GM18873 (cell line): ENCODE measurements around the gene DUOXA2.
"Not testable (repeated sequence)": the region's sequence is repeated elsewhere in the genome, so short reads cannot be mapped to it uniquely, and the experiment has no call there.

Source experiments
- ATAC-seq: cut with Tn5 transposase; IDR thresholded peaks from one replicate; pipeline ENCODE4 v1.9.1; 2021; ENCODE audit warnings: mild to moderate bottlenecking, moderate library complexity, moderate number of reproducible peaks; ENCODE audit not compliant: unreplicated experiment, low FRiP score

The DUOXA2 gene

DNA sequence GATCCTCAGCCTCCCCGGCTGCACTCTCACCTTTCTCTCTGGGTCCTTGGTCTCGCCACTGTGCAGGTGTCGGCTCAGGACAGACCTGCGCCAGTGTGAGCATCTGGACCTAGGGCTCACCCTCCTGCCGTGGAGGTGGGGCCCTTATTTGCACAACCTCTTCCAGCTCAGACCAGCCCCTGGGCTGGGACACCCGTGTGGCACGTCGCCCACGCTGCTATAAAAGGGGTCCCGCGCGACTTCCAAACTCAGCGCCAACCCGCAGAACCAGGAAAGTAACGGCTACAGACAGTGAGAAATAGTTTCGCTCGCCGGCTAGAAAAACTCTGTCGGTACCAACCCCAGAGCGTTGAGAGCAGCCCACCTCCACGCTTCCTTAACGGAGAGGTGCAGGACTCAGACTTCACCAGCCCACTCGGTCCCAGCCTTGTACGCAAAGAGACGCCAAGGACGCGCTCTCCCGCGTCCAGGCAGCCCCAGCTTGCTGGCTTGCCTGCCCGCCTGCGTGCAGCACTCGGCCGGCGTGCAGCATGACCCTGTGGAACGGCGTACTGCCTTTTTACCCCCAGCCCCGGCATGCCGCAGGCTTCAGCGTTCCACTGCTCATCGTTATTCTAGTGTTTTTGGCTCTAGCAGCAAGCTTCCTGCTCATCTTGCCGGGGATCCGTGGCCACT lies at the start of gene DUOXA2, which contains the start of gene DUOX2:
Gene DUOXA2 (plus strand): TSS at position 251 of the 675 bp plus-strand sequence. CDS start 280 bp downstream, at position 531.
Gene DUOX2 (minus strand): TSS at position 97 of the 675 bp plus-strand sequence. CDS start 761 bp downstream, outside the sequence.
- no peak for ATAC-seq

DNA sequence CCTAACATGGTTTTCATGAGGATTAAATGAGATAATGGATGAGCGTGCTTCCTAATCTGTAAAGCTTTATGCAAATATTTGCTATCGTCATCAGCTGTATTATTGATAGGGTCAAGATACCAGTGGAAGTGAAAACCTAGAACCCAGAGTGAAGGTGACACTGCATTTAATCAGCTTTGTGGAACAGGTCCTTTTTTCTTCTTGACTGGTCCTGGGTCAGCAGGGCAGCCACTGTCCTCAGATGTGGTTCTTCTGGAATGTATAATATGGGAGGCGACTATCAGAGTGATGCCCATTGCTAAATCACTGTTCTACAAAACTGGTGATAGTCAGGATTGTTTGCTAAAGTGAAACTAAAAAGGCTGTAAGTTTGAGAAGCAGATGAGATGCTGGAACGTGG lies 49.7 kb upstream of the DUOXA2 start:
- no peak for ATAC-seq

DNA sequence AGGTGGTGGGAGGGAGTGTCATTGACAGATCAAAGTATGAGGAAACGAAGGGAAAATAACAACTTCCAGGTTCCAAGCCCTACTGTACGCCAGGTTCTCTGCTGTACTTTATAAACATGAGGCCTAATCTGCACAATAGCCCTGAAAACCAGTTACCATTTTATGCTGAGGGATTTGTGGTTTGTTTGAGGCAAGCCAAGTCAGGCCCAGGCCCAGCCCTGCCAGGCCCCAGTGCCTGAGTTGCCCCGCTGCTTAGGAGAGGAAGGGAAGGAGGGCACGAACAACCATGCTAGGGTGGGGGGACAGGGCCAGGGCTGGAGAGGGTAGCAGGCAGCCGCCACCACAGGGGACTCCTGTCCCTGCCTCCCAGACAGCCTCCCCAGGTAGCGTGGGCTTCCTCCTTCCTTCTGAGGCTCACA lies 44.2 kb upstream of the DUOXA2 start:
- not testable (repeated sequence) for ATAC-seq

DNA sequence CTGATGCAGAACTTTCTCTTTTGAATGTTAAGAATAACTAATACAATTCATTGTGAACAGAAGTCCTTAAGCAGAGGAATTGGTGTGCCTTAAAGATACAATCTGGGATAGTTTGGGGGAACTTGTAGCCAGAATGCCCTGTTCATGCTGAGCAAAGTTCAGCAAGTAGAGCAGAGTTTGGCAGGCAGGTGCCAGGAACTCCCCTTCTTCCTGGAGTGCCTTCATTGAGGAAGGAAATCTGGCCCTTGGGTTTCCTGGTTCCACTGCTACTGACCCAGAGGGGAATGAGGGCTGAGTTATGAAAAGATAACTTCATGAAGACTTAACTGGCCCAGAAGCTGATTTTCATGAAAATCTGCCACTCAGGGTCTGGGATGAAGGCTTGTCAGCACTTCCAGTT lies 40.5 kb upstream of the DUOXA2 start:
- ATAC-seq, result not testable (repeated sequence)

DNA sequence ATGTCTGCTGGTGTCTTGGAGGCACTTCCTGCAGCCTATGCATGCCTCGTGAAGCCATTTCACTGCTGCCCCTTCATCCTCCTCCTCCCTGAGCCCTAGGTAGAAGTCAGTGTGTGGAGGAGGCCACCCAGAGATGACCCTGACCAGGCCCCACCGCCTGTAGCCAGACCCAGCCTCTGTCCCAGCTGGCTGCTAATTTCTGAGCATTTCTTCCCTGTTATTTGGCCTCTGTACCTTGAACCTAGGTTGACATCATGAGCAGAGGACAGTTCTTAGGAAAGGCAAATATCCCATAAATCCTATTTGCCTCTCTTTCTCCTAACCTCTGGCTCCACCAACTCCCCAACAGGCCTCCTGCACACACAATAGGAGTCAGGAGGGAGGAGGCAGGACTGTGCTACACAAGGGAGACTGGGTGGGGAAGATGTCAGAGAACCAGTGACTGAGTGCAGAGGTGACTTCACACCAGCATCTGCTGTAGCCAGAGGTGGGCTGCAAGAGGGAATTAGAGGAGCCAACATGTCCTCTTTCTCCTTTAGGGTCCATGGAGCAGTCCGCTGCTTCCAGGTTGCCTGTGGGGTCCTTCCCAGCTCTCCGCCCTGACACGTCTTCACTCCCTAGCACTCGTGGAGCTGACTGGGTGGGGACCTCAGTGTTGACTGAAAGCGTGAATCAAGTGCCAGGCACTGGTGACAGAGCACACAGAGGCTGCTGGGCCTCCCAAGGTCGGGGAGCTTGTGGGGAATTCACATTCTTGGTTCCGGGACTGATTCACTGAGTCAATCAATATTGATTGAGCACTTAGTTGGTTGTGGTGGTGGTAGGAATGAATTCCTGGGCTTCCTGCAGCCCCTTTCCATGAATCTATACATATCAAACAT lies 38.4 kb upstream of the DUOXA2 start:
- not testable (repeated sequence) for ATAC-seq

DNA sequence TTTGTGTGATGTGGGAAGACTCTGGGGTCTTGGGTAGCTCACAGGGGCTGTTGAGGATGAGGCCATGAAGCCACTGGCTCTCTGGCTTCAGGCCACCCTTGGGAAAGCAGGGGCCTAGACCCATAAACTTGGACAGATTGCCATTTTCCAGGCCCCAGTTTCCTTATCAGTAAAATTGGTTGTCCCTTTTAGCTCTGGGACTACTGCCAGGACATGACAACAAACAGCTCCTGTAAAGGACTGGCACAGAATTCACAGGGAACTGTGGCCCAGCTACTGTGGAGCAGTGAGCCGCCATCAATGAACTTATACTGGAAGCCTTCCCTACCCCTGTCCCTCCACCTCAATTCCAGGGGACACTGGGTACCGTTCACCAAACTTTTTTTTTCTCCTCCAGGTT lies 36.7 kb upstream of the DUOXA2 start:
- not testable (repeated sequence) for ATAC-seq

DNA sequence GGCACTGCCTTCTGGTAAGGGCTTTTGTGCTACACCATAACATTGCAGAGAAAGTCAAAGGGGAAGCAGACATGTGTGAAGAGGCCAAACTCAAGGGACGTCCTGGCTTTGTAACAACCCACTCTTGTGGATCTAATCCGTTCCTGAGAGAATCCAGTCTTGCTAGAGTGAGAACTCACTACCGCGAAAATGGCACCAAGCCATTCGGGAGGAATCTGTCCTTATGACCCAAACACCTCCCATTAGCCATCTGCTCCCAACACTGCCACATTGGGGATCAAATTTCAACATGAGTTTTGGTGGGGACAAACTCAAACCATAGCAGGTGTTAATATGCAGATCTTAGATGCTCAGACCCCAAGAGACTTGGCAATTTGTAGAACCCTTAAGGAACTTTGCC lies 34.9 kb upstream of the DUOXA2 start:
- not testable (repeated sequence) for ATAC-seq

DNA sequence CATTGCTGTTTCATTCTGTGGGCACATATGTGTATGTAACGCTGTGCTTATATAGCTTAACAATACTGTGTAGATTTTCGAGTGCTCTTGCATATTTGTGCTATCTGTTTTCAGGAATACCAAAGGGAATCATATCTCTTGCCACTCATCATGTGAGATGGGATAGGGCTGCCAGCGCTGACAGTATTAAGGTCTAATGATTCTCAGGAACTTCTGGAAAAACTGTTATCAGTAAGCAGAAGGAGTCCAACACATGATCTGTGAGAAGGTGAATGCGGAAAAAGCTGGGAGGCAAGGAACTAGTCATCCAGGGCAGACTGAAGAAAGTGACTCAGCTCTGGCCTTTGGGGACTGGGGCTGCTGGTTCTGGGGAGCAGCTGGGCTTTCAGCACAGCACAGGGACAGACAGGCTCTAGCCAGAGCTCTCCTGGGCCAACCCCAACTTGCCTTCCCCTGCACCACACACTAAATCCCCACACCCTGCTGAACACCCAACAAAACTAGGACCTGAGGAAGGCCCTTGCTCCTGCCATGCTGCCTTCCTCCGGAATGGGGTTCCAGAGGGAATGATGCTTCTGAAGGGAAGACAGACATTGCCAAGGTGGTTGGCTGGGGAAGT lies 34.4 kb upstream of the DUOXA2 start:
- ATAC-seq, result not testable (repeated sequence)

DNA sequence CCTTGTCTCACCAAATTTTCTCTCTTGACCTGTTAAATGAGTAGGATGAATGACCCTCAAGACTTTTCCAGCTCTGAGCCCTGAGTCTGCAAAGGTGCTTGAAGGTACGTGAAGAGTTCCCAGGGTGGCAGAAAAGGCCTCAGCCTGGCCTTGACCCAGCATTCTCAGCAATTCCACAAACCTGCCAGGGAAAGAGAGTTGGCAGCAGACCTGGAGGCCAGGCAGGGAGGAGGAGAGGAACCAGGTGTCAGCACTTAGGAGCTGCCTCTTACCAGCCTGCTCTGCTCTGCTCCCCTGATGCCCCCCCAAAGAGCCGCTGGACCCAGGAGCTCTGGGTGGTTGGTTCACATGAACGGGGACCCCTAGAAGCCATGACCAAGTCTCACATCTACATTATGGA lies 33.5 kb upstream of the DUOXA2 start:
- not testable (repeated sequence) for ATAC-seq

DNA sequence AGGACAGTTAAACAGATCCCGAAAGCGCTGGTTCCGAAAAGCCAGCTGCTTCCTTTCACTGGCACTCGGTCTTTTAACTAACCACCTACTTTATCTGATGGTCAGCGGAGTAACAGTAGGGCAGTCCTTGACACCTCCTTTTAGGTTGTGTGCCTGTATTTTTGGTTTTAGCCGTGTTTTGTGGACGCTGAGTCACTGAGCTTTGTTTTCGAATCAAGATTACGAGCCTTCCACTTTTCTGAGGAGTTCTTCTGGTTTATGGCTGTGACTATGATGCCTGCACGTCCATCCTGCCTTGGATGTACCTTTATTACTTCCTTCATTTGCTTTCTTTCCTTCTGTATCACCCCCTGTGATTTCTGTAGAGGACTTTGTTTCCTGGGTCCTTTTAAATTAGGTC lies 31.7 kb upstream of the DUOXA2 start:
- not testable (repeated sequence) for ATAC-seq

DNA sequence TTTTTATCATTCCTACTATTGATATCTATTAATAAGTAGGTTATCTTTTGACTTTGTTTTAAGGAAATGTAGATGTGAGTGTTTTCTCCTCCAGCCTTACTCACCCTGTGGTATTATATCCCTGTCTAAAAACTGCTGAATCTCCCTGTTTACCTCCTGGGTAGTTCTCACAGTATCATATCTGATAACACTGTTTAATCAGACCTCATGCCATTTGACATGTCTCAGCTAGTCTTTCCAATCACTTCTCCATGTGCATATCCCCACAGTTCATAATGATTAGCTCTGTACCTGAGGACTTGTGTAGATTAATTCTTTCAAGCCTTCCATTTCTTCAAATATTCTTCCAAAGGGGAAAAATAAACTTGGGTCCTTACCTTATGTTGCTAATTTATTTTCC lies 30.9 kb upstream of the DUOXA2 start:
- no peak for ATAC-seq

DNA sequence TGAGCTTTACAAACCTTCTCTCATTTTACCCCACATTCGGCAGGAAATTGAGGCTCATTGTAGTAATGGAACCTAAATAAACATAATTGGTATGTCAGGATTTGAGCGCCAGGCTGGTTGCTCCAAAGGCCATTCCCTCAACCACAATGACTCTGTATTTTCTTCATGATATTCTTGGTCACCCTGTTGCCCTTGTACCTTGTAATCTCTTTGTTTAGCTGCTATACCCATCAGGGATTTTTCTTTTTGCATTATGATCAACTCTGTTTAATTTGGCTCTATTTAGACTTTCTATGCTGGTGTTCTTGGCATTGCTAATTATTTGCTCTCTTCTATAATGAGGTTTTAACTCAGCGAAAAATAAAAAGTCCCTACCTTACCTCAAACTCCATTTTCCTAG lies 30.0 kb upstream of the DUOXA2 start:
- no peak for ATAC-seq

DNA sequence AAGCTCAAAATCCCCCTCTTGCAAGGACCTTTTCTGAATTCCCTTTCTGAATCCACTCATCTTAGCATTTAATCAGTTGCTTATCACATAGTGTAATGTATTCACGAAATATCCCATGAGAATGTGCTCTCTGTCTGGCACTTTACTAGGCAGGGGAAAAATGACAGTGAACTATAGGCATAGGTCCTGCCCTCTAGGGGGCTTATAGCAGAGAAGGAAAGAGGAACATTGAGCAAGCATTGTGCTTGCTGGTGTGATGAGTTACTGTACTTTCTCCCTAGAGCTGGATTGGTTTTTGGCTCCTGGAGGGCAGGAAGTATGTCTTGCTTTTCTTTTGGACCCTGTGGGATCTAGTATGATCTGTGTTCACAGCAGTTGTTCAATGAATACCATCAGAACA lies 26.6 kb upstream of the DUOXA2 start:
- no peak for ATAC-seq

DNA sequence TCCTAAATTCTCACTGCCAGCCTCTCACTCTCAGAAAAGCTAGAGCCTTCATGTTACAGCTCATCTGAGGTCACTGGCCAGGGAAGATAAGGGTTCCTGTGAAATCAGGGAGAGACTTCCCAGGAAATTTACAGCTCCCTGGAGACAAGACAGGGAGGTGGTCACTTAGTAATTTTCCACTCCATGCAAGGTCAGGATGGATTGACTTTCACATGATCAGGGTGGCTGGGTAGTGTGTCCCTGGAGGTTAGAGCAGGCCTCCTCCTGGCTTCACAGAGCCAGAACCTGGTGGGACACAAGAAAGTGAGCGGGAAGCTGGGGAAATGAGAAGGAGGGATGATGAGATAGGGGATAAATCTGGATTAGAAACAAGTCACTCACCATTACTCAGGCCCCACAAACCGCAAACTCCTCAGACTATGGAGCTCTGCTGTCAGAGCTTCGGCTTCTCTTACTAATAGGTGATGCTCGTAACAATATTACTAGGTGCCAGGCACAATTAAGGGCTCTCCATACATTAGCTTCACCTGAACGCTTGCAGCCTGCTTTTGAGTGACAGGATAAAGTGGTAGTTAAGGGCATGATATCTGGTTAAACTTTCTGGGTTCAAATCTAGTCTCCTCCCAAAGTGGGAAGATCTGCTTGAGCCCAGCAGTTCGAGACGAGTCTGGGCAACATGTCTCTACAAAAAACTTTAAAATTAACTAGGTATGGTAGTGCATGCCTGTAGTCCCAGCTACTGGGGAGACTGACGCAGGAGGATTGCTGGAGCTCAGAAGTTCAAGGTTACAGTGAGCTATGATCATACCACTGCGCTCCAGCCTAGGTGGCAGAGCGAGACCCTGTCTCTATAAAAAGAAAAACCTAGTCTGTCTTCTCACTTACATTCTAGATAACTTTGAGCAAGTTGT lies 25.1 kb upstream of the DUOXA2 start:
- no peak for ATAC-seq

DNA sequence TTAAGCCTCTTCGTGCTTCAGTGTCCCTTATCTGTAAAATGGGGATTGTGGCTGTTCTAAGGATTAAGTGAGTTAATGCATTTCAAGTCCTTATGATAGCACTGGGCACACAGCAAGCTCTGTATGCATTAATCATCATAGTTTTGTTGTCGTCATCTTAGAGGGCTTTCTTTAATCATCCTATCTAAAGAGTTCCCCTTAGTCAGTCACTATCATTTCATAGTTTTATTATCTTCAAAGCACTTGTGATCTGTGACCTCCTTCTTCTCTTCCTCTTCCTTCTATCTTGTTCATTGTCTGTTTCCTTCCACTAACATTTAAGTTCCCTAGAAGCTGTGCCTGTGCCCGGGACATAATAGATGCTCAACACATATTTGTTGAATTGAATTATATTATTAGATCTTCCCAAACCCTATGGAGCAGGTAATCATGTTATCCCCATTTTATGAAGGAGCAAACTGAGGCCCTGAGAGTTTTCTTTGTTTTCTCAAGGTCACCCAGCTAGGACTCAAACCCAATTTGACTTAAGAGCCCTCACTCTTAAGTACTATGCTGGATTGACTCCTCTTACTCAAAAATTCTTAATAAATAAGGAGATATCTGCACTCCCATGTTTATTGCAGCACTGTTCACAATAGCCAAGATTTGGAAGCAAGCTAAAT lies 24.3 kb upstream of the DUOXA2 start:
- no peak for ATAC-seq

DNA sequence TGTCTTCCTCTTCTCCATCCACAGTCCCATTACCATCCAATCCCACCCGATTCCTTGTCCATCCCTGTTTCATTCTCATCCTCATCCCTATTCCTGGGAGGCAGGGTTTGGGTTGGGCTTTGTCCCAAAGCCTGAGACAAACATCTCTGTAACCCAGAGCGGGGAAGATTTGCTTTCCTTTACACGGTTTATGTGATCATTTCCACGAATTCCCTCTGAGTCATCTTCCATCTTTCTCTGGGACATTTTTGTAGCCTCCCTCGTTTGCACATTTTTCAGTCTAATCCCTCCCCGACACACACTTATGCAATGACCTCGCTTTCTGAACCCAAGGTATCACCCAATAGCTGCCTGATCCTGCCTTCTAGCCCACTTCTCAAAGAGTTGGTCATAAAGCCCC lies 23.0 kb upstream of the DUOXA2 start:
- ATAC-seq, result no peak

DNA sequence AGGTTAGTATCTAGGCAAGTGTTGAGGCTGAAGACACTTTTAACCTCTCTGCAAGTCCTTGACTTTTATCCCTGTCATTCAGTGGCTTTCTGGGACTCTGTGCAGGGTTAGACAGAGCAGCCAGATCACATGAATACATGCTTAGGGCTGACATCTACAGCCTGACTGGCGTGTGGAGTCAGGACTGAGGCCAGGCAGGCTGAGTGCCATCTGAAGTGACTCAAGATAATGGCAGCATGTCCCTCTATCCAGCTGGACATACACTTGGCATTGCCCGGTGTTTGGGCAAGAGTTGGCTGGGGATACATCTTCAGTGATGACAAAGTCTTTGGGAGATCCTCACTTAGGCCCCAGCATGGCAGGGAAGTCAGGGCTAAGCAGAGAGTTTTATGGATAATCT lies 22.6 kb upstream of the DUOXA2 start:
- ATAC-seq, result no peak

DNA sequence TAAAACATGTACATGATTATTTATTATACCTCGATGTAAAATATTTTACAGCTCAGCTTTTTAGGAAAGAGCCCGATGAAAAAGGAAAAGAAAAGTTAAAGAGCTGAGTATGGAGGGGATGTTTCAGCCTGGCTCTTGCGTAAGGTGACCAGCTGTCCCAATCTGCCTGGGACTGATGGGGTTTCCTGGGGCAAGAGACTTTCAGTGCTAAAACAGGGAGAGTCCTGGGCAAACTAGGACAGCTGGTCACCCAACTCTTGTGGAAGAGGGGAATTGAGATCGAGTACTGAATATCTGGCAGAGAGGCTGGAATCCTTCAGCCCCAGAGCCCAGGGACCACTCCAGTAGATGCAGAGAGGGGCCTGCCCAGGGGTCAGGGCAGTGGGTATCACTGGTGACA lies 21.1 kb upstream of the DUOXA2 start:
- no peak for ATAC-seq

DNA sequence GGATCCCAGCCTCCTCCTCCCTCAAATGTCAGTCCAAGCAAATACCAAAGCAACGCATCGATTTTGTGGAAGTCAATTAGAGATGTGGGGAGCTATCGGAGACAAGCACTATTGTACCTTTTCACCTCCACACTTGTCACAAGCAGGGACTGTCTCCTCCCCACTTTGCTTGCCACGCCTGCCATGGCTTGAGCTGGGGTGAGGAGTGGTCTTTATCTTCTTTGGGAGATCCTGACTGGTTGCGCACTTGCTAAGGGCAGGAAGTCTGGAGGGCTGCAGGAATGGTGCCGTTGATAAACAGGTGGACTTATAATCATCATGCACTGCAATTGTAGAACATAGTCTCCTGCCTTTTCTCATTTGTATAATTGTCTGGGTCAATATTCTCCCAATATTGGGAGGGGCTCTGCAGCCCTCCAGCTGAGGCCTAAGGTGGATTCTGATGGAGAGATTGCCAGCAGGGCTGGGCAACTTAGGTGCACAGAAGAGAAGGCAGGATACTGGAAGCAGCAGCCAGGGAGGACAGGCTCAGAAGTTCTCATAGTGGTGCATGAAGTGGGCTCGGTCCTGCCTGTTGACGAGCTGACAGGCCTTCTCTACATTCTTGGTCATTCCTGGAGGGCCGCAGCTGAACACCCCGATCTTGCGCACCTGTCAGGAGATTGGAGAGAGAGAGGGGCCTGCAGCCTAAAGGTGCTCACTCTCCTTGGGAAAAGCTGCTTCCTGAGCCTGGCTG lies 20.3 kb upstream of the DUOXA2 start:
- ATAC-seq, result no peak
